ENCODE measurements around the gene ADGRL3. TPM values are rescaled to one million over a fixed set of nuclear protein-coding genes. Genes with fewer than 3 reads are reported as not detected.

The ADGRL3 gene
- total and polyA plus RNA-seq, 4 donors: 0.07 to 1.7 (median 0.82) TPM

DNA sequence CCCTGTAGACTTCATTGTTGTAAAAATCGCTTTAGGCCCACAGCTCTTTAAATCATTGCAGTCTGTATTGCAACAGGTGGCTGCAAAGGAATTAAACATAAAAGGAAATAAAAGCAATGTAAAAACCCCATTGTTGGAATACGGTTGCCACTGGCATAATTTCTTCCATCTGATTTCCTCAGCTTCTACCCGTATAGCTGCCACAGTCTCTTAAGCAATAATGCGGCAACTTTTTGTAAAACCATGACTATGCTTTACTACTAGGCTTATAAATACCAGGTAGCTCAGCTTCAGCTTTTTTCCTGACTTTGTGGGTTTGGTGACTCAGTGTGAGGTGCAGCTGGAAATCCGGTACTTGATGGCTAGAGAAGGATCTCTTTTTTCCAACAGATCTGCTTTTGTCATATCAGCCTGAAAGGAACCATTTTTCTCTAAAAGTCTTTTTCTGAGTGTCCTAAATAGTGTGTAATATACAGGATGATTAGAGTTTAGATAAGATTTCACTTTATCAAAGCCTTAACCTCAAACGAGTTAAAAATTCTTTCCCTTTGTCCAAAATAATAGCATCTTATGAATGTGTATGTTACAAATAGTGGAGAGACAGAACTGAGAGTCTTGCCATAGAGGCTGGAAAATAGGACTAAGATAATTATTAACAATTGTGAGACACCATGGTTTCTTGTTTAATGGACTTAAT is 268.0 kb downstream of the ADGRL3 start:
- 68% methylated on average over 6 of the region's 6 CpGs for WGBS
- TF ChIP-seq REST (IDR thresholded peaks at IDR 0.05) (no peak), ATF3 (IDR thresholded peaks at IDR 0.05) (no peak), JUND (IDR thresholded peaks at IDR 0.05) (no peak), RXRA (IDR thresholded peaks at IDR 0.05) (no peak), FOXA1 (IDR thresholded peaks at IDR 0.05) (no peak), NR2F2 (IDR thresholded peaks at IDR 0.05) (no peak), HNF4G (IDR thresholded peaks at IDR 0.05) (no peak), YY1 (IDR thresholded peaks at IDR 0.05) (no peak), EGR1 (IDR thresholded peaks at IDR 0.05; ENCODE audit: low read depth in 2 of 2) (no peak), GABPA (IDR thresholded peaks at IDR 0.05 in 1 of 2, conservative IDR thresholded peaks at IDR 0.05 in 1 of 2) (no peak), TAF1 (conservative IDR thresholded peaks at IDR 0.05) (no peak), FOXA2 (IDR thresholded peaks at IDR 0.05) (no peak), HNF4A (conservative IDR thresholded peaks at IDR 0.05) (no peak), RAD21 (IDR thresholded peaks at IDR 0.05) (no peak), SP1 (IDR thresholded peaks at IDR 0.05) (no peak)
- TF ChIP-seq, protein P1, sequence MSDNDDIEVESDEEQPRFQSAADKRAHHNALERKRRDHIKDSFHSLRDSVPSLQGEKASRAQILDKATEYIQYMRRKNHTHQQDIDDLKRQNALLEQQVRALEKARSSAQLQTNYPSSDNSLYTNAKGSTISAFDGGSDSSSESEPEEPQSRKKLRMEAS (IDR thresholded peaks at IDR 0.05): no peak
- TF ChIP-seq, protein P2, sequence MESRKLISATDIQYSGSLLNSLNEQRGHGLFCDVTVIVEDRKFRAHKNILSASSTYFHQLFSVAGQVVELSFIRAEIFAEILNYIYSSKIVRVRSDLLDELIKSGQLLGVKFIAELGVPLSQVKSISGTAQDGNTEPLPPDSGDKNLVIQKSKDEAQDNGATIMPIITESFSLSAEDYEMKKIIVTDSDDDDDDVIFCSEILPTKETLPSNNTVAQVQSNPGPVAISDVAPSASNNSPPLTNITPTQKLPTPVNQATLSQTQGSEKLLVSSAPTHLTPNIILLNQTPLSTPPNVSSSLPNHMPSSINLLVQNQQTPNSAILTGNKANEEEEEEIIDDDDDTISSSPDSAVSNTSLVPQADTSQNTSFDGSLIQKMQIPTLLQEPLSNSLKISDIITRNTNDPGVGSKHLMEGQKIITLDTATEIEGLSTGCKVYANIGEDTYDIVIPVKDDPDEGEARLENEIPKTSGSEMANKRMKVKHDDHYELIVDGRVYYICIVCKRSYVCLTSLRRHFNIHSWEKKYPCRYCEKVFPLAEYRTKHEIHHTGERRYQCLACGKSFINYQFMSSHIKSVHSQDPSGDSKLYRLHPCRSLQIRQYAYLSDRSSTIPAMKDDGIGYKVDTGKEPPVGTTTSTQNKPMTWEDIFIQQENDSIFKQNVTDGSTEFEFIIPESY (IDR thresholded peaks at IDR 0.05): no peak
- TF ChIP-seq, protein P3, sequence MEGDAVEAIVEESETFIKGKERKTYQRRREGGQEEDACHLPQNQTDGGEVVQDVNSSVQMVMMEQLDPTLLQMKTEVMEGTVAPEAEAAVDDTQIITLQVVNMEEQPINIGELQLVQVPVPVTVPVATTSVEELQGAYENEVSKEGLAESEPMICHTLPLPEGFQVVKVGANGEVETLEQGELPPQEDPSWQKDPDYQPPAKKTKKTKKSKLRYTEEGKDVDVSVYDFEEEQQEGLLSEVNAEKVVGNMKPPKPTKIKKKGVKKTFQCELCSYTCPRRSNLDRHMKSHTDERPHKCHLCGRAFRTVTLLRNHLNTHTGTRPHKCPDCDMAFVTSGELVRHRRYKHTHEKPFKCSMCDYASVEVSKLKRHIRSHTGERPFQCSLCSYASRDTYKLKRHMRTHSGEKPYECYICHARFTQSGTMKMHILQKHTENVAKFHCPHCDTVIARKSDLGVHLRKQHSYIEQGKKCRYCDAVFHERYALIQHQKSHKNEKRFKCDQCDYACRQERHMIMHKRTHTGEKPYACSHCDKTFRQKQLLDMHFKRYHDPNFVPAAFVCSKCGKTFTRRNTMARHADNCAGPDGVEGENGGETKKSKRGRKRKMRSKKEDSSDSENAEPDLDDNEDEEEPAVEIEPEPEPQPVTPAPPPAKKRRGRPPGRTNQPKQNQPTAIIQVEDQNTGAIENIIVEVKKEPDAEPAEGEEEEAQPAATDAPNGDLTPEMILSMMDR (IDR thresholded peaks at IDR 0.05; ENCODE audit: low read depth, low read length, missing input control): no peak
- DNase-seq (ENCODE audit: low spot score): no peak
- no peaks in the 10 kb centered on the region for H3K36me3 ChIP-seq (ENCODE audit: control insufficient read depth in 4 of 4, insufficient read depth in 3 of 4, low read depth in 1 of 4, low read length in 3 of 4)
- H3K27ac ChIP-seq (ENCODE audit: low read depth in 1 of 2, low read length in 2 of 2): no peak overlapping the region
- H3K9me3 ChIP-seq (ENCODE audit: control insufficient read depth in 4 of 4, low read length in 3 of 4): no peaks in the 10 kb centered on the region
- no peak overlapping the region for H3K4me3 ChIP-seq (ENCODE audit: low read depth in 1 of 3, low read length in 3 of 3)
- no peaks in the 10 kb centered on the region for H3K4me1 ChIP-seq (ENCODE audit: control insufficient read depth in 4 of 4, insufficient read depth in 4 of 4, low read length in 3 of 4)
- H3K27me3 ChIP-seq (ENCODE audit: control insufficient read depth in 4 of 4, insufficient read depth in 4 of 4, low read length in 3 of 4): no peaks in the 10 kb centered on the region
- no peak overlapping the region for H3K9ac ChIP-seq (ENCODE audit: low read depth in 1 of 2, low read length in 2 of 2)

All from liver (tissue), 9 donors.